ENCODE measurements around the gene CIP2A. TPM values are rescaled to one million over a fixed set of nuclear protein-coding genes. Genes with fewer than 3 reads are reported as not detected.

The CIP2A gene
- polyA plus RNA-seq, 1 donor from 2014 or later: 29.3 TPM

DNA sequence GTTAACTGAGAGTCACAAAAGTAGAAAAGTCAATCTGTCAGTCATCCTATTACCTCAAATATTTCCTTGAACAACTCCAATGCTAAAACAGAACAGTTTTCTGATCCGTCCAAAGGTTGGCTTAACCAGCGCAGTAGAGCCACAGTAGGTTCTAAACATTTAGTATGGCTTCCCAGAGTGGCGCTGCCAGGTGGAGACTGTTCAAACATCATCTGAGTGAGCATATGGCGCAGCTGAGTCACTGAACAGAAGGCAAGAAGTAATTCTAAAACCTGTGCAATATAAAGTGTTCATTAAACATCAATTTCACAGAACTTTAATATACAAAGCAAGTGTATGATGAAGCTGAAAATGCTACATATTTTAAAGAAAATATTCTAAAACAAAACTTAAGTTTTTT lies 19.9 kb downstream of the CIP2A start:
- Histone ChIP-seq H2AFZ (ENCODE audit: low read depth, low read length) (no peak overlapping the region), H3K4me2 (ENCODE audit: low read length) (no peak overlapping the region), H3K9me2 (ENCODE audit: insufficient read depth, low read length) (no peaks in the 10 kb centered on the region), H3K27ac (ENCODE audit: low read length) (no peak overlapping the region), H3K9me3 (ENCODE audit: low read length) (no peaks in the 10 kb centered on the region), H3K79me2 (replicated peaks; ENCODE audit: insufficient read depth, low read length) (no peaks in the 10 kb centered on the region), H4K20me1 (ENCODE audit: insufficient read depth) (no peaks in the 10 kb centered on the region), H3K27me3 (ENCODE audit: insufficient read depth, low read depth, low read length) (no peaks in the 10 kb centered on the region), H3F3A (ENCODE audit: insufficient read depth, low read length, poor library complexity, severe bottlenecking) (no peaks in the 10 kb centered on the region), H3K36me3 (ENCODE audit: insufficient read depth, low read length) (no peaks in the 10 kb centered on the region), H3K9ac (ENCODE audit: low read length) (no peak overlapping the region), H3K4me3 (ENCODE audit: low read length) (no peak overlapping the region)
- TF ChIP-seq POLR2AphosphoS5 (IDR thresholded peaks at IDR 0.05): no peak
- no peak for TF ChIP-seq RAD21 (conservative IDR thresholded peaks at IDR 0.05)
- no peak for TF ChIP-seq CTCF (IDR thresholded peaks at IDR 0.05; ENCODE audit: poor library complexity, severe bottlenecking)
- no peak for TF ChIP-seq SMC3 (conservative IDR thresholded peaks at IDR 0.05; ENCODE audit: poor library complexity)
- TF ChIP-seq EP300 (conservative IDR thresholded peaks at IDR 0.05; ENCODE audit: poor library complexity, severe bottlenecking): no peak
- TF ChIP-seq, protein P1, sequence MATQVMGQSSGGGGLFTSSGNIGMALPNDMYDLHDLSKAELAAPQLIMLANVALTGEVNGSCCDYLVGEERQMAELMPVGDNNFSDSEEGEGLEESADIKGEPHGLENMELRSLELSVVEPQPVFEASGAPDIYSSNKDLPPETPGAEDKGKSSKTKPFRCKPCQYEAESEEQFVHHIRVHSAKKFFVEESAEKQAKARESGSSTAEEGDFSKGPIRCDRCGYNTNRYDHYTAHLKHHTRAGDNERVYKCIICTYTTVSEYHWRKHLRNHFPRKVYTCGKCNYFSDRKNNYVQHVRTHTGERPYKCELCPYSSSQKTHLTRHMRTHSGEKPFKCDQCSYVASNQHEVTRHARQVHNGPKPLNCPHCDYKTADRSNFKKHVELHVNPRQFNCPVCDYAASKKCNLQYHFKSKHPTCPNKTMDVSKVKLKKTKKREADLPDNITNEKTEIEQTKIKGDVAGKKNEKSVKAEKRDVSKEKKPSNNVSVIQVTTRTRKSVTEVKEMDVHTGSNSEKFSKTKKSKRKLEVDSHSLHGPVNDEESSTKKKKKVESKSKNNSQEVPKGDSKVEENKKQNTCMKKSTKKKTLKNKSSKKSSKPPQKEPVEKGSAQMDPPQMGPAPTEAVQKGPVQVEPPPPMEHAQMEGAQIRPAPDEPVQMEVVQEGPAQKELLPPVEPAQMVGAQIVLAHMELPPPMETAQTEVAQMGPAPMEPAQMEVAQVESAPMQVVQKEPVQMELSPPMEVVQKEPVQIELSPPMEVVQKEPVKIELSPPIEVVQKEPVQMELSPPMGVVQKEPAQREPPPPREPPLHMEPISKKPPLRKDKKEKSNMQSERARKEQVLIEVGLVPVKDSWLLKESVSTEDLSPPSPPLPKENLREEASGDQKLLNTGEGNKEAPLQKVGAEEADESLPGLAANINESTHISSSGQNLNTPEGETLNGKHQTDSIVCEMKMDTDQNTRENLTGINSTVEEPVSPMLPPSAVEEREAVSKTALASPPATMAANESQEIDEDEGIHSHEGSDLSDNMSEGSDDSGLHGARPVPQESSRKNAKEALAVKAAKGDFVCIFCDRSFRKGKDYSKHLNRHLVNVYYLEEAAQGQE (IDR thresholded peaks at IDR 0.05; ENCODE audit: borderline replicate concordance): no peak
- no peak for TF ChIP-seq TAF1 (IDR thresholded peaks at IDR 0.05; ENCODE audit: low read depth)
- no peak for TF ChIP-seq EZH2 (IDR thresholded peaks at IDR 0.05; ENCODE audit: borderline replicate concordance, insufficient read depth, low read length, poor library complexity, severe bottlenecking)
- TF ChIP-seq MXI1 (conservative IDR thresholded peaks at IDR 0.05; ENCODE audit: poor library complexity, severe bottlenecking): no peak

DNA sequence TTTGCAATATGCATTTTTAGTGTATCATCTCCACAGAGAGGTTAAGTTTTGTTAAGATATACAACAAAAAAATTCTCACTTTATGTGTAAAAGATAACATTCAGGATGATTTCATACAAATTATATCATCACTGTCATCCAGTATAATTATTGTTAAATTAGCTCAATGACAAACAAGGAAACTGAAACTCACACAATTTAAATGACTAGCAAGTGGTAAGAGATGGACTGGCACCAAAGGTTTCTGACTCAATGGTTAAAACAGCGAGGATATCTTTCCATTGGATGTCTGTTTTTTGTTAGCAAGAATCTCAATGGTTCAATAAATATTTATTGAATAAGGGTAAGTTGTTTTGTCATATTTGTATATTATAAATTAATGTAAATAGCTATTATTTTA lies 22.6 kb downstream of the CIP2A start:
- no peaks in the 10 kb centered on the region for H3K36me3 ChIP-seq (ENCODE audit: insufficient read depth, low read length)
- H2AFZ ChIP-seq (ENCODE audit: low read depth, low read length): no peak overlapping the region
- H3F3A ChIP-seq (ENCODE audit: insufficient read depth, low read length, poor library complexity, severe bottlenecking): no peaks in the 10 kb centered on the region
- H3K27me3 ChIP-seq (ENCODE audit: insufficient read depth, low read depth, low read length): no peaks in the 10 kb centered on the region
- H3K79me2 ChIP-seq (replicated peaks; ENCODE audit: insufficient read depth, low read length): no peaks in the 10 kb centered on the region
- H3K27ac ChIP-seq (ENCODE audit: low read length): no peak overlapping the region
- H4K20me1 ChIP-seq (ENCODE audit: insufficient read depth): no peaks in the 10 kb centered on the region
- H3K9me2 ChIP-seq (ENCODE audit: insufficient read depth, low read length): no peaks in the 10 kb centered on the region
- H3K4me3 ChIP-seq (ENCODE audit: low read length): no peak overlapping the region
- H3K9me3 ChIP-seq (ENCODE audit: low read length): no peaks in the 10 kb centered on the region
- TF ChIP-seq, protein P1 (IDR thresholded peaks at IDR 0.05; ENCODE audit: borderline replicate concordance): no peak
- TF ChIP-seq SMC3 (conservative IDR thresholded peaks at IDR 0.05; ENCODE audit: poor library complexity) (no peak), MXI1 (conservative IDR thresholded peaks at IDR 0.05; ENCODE audit: poor library complexity, severe bottlenecking) (no peak), TAF1 (IDR thresholded peaks at IDR 0.05; ENCODE audit: low read depth) (no peak), EZH2 (IDR thresholded peaks at IDR 0.05; ENCODE audit: borderline replicate concordance, insufficient read depth, low read length, poor library complexity, severe bottlenecking) (no peak), POLR2AphosphoS5 (IDR thresholded peaks at IDR 0.05) (no peak), CTCF (IDR thresholded peaks at IDR 0.05; ENCODE audit: poor library complexity, severe bottlenecking) (no peak)
- H3K4me2 ChIP-seq (ENCODE audit: low read length): no peak overlapping the region
- H3K9ac ChIP-seq (ENCODE audit: low read length): no peak overlapping the region
